HCT116 (cell line): ENCODE data around the gene LRRC66.

Experiments
- ATF3 ChIP-seq: IDR thresholded peaks from 2 replicates; pipeline ENCODE4 v1.6.1; 2012
- CTCF ChIP-seq, 3 experiments: fragments of 200-600 bp in 1 of 3; sonication (generic) in 1 of 3; IDR thresholded peaks in 2 of 3; conservative IDR thresholded peaks in 1 of 3; 2 replicates each; pipeline ENCODE4 v1.5.1; 2012 to 2017; ENCODE audit warnings: low read depth in 2 of 3, low read length in 2 of 3, antibody characterized with exemption in 1 of 3, borderline replicate concordance in 1 of 3, control low read depth in 1 of 3, mild to moderate bottlenecking in 1 of 3, mixed read lengths in 1 of 3, mixed run types in 1 of 3, moderate library complexity in 1 of 3; ENCODE audit not compliant: insufficient read depth in 1 of 3
- EZH2 ChIP-seq: fragments of 200-600 bp; sonication (generic); IDR thresholded peaks from 2 replicates; pipeline ENCODE4 v1.6.1; 2017; ENCODE audit warnings: antibody characterized with exemption, mixed run types
- EZH2phosphoT487 ChIP-seq: fragments of 200-600 bp; IDR thresholded peaks from 2 replicates; pipeline ENCODE4 v1.6.1; 2018; ENCODE audit warnings: antibody characterized with exemption, borderline replicate concordance
- FOSL1 ChIP-seq: IDR thresholded peaks from 2 replicates; pipeline ENCODE4 v1.6.1; 2012; ENCODE audit warnings: low read depth
- MAX ChIP-seq: IDR thresholded peaks from 2 replicates; pipeline ENCODE4 v1.6.1; 2012
- POLR2A ChIP-seq: IDR thresholded peaks from 2 replicates; pipeline ENCODE4 v1.7.0; 2011; ENCODE audit warnings: borderline replicate concordance; ENCODE audit not compliant: insufficient read depth, insufficient read length; ENCODE audit errors: extremely low read depth
- POLR2AphosphoS5 ChIP-seq: IDR thresholded peaks from 2 replicates; pipeline ENCODE4 v1.6.1; 2011; ENCODE audit warnings: mild to moderate bottlenecking, low read depth, low read length, moderate library complexity
- SIN3A ChIP-seq: IDR thresholded peaks from 2 replicates; pipeline ENCODE4 v1.6.1; 2012; ENCODE audit warnings: low read depth
- SRF ChIP-seq: IDR thresholded peaks from 2 replicates; pipeline ENCODE4 v1.6.1; 2012; ENCODE audit warnings: low read depth
- ZNF274 ChIP-seq: fragments of 200-500 bp; sonication (Bioruptor generic); IDR thresholded peaks from 2 replicates; pipeline ENCODE4 v1.6.1; 2014; ENCODE audit warnings: mild to moderate bottlenecking, low read depth, low read length, inconsistent platforms

GRCh38 chr4:52051615-52052474, 31.7 kb upstream of the LRRC66 start:
- TF ChIP-seq MAX = no peak
- TF ChIP-seq EZH2 = no peak
- TF ChIP-seq CTCF (IDR thresholded peaks at IDR 0.05 in 2 of 3, conservative IDR thresholded peaks at IDR 0.05 in 1 of 3; ENCODE audit: borderline replicate concordance in 1 of 3, insufficient read depth in 1 of 3, low read depth in 2 of 3, low read length in 2 of 3) = no peak
- TF ChIP-seq ZNF274 = no peak
- no peak for TF ChIP-seq POLR2A
- TF ChIP-seq ATF3 = no peak
- TF ChIP-seq POLR2AphosphoS5 = no peak
- no peak for TF ChIP-seq FOSL1
- TF ChIP-seq SIN3A = no peak
- TF ChIP-seq EZH2phosphoT487 = no peak
- no peak for TF ChIP-seq SRF
